ENCODE measurements around the gene LYRM4.

- TF ChIP-seq CTCF (IDR thresholded peaks at IDR 0.05): no peak
- TF ChIP-seq POLR2A (IDR thresholded peaks at IDR 0.05): no peak
These were observed 119.7 kb downstream of the LYRM4 start for GRCh38 chr6:5141046-5141445.
